Neutrophil (primary cell): ENCODE measurements around the gene UVRAG.

Experiments used
- H3K27ac ChIP-seq: fragments of 200-600 bp; sonication (generic); 2 replicates; pipeline ENCODE4 v1.5.1; 2016; ENCODE audit warnings: mild to moderate bottlenecking, moderate library complexity
- H3K27me3 ChIP-seq: fragments of 200-600 bp; sonication (generic); 2 replicates; pipeline ENCODE4 v1.6.0; 2016; ENCODE audit warnings: mild to moderate bottlenecking
- H3K36me3 ChIP-seq: fragments of 200-600 bp; sonication (generic); 2 replicates; pipeline ENCODE4 v1.5.1; 2017
- H3K4me1 ChIP-seq, 2 experiments: fragments of 200-600 bp in 1 of 2; sonication (generic) in 1 of 2; 1 replicate in 1 of 2; 2 replicates in 1 of 2; pipeline versions ENCODE4 v1.5.1 to v1.6.1; 2013 to 2016; ENCODE audit warnings: low read depth in 1 of 2, low read length in 1 of 2, mild to moderate bottlenecking in 1 of 2, moderate library complexity in 1 of 2; ENCODE audit not compliant: control insufficient read depth in 1 of 2, insufficient read depth in 1 of 2
- H3K4me3 ChIP-seq, 2 experiments: fragments of 200-600 bp in 1 of 2; sonication (generic) in 1 of 2; 1 replicate in 1 of 2; 2 replicates in 1 of 2; pipeline ENCODE4 v1.5.1; 2013 to 2016; ENCODE audit warnings: low read depth in 1 of 2, low read length in 1 of 2, mild to moderate bottlenecking in 1 of 2, moderate library complexity in 1 of 2
- H3K9me3 ChIP-seq: fragments of 200-600 bp; sonication (generic); 2 replicates; pipeline ENCODE4 v1.5.1; 2016
- TF ChIP-seq, protein P1 (sequence below): fragments of 200-600 bp; sonication (generic); IDR thresholded peaks from 2 replicates; pipeline ENCODE4 v1.5.1; 2016; ENCODE audit warnings: antibody characterized with exemption

Gene UVRAG

DNA sequence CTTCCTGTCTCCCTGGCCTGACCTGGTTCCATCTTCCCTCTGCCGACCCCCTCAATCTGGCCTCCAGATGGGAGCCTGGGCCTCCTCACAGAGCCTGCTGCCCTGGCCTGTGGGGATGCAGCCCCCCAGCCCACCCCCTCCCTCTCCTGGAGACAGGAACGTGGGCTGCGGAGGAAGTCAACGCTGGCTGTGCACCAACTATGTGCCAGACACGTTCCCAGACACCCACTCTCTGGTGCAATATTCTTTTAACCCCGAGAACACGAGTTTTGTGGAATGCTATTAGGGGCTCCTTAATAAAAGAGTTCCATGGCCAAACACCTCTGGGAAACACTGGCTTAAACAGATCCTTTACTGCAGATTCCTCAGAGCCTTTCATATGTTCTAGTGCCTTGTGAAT is 375.4 kb downstream of the UVRAG start:
- TF ChIP-seq, protein P1, sequence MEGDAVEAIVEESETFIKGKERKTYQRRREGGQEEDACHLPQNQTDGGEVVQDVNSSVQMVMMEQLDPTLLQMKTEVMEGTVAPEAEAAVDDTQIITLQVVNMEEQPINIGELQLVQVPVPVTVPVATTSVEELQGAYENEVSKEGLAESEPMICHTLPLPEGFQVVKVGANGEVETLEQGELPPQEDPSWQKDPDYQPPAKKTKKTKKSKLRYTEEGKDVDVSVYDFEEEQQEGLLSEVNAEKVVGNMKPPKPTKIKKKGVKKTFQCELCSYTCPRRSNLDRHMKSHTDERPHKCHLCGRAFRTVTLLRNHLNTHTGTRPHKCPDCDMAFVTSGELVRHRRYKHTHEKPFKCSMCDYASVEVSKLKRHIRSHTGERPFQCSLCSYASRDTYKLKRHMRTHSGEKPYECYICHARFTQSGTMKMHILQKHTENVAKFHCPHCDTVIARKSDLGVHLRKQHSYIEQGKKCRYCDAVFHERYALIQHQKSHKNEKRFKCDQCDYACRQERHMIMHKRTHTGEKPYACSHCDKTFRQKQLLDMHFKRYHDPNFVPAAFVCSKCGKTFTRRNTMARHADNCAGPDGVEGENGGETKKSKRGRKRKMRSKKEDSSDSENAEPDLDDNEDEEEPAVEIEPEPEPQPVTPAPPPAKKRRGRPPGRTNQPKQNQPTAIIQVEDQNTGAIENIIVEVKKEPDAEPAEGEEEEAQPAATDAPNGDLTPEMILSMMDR, result no peak
- Histone ChIP-seq H3K4me3 (no peak overlapping the region), H3K27ac (no peak overlapping the region), H3K9me3 (no peaks in the 10 kb centered on the region), H3K36me3 (no peaks in the 10 kb centered on the region), H3K4me1 (no peaks in the 10 kb centered on the region), H3K27me3 (no peaks in the 10 kb centered on the region)
